Neutrophil (primary cell): ENCODE results near the gene AKNAD1.

ENCODE experiments used
- H3K27ac ChIP-seq: fragments of 200-600 bp; sonication (generic); 2 replicates; pipeline ENCODE4 v1.5.1; 2016; ENCODE audit warnings: mild to moderate bottlenecking, moderate library complexity
- H3K27me3 ChIP-seq: fragments of 200-600 bp; sonication (generic); 2 replicates; pipeline ENCODE4 v1.6.0; 2016; ENCODE audit warnings: mild to moderate bottlenecking
- H3K36me3 ChIP-seq: fragments of 200-600 bp; sonication (generic); 2 replicates; pipeline ENCODE4 v1.5.1; 2017
- H3K4me1 ChIP-seq, 2 experiments: fragments of 200-600 bp in 1 of 2; sonication (generic) in 1 of 2; 1 replicate in 1 of 2; 2 replicates in 1 of 2; pipeline versions ENCODE4 v1.5.1 to v1.6.1; 2013 to 2016; ENCODE audit warnings: low read depth in 1 of 2, low read length in 1 of 2, mild to moderate bottlenecking in 1 of 2, moderate library complexity in 1 of 2; ENCODE audit not compliant: control insufficient read depth in 1 of 2, insufficient read depth in 1 of 2
- H3K4me3 ChIP-seq, 2 experiments: fragments of 200-600 bp in 1 of 2; sonication (generic) in 1 of 2; 1 replicate in 1 of 2; 2 replicates in 1 of 2; pipeline ENCODE4 v1.5.1; 2013 to 2016; ENCODE audit warnings: low read depth in 1 of 2, low read length in 1 of 2, mild to moderate bottlenecking in 1 of 2, moderate library complexity in 1 of 2
- H3K9me3 ChIP-seq: fragments of 200-600 bp; sonication (generic); 2 replicates; pipeline ENCODE4 v1.5.1; 2016
- TF ChIP-seq, protein P1 (sequence below): fragments of 200-600 bp; sonication (generic); IDR thresholded peaks from 2 replicates; pipeline ENCODE4 v1.5.1; 2016; ENCODE audit warnings: antibody characterized with exemption

AKNAD1 gene

DNA sequence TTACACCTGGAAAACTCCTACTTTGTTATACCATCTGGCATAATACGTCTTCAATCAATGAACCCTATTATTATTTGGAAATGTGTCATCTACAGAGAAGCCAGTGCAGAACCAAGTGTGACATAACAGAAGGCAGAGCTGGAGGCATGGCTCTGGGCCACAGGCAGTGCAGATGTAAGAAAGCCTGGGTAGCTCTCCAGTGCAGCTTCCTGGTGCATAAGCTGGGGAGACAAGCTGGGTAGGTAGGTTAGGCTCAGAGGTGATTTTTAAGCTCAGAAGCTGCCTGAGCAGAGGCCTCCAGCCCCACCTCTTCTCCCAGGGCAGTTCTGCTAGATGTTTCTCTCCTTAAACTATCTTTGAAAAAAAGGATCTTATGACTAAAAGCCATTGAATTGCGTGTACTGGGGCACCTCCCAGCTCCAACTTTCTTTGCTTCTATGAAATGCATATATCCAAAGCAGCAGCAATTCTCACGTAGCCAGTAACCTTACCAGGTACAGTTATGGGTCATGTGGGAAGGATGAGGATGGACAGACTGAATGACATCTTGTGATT, 30.7 kb downstream of the AKNAD1 start:
- no peak overlapping the region for H3K4me3 ChIP-seq
- H3K27me3 ChIP-seq, result no peaks in the 10 kb centered on the region
- no peak overlapping the region for H3K27ac ChIP-seq
- no peaks in the 10 kb centered on the region for H3K9me3 ChIP-seq
- peaks cover 3 to 7% of the 10 kb centered on the region in 2 experiments for H3K4me1 ChIP-seq
- TF ChIP-seq, protein P1, sequence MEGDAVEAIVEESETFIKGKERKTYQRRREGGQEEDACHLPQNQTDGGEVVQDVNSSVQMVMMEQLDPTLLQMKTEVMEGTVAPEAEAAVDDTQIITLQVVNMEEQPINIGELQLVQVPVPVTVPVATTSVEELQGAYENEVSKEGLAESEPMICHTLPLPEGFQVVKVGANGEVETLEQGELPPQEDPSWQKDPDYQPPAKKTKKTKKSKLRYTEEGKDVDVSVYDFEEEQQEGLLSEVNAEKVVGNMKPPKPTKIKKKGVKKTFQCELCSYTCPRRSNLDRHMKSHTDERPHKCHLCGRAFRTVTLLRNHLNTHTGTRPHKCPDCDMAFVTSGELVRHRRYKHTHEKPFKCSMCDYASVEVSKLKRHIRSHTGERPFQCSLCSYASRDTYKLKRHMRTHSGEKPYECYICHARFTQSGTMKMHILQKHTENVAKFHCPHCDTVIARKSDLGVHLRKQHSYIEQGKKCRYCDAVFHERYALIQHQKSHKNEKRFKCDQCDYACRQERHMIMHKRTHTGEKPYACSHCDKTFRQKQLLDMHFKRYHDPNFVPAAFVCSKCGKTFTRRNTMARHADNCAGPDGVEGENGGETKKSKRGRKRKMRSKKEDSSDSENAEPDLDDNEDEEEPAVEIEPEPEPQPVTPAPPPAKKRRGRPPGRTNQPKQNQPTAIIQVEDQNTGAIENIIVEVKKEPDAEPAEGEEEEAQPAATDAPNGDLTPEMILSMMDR, result no peak
- H3K36me3 ChIP-seq, result no peaks in the 10 kb centered on the region

GRCh38 chr1:108824051-108824450, 32.8 kb downstream of the AKNAD1 start:
- no peak overlapping the region for H3K27ac ChIP-seq
- H3K4me1 ChIP-seq, result no peaks in the 10 kb centered on the region
- no peaks in the 10 kb centered on the region for H3K27me3 ChIP-seq
- TF ChIP-seq, protein P1, result no peak
- H3K36me3 ChIP-seq, result no peaks in the 10 kb centered on the region
- no peak overlapping the region for H3K4me3 ChIP-seq
- no peaks in the 10 kb centered on the region for H3K9me3 ChIP-seq

DNA sequence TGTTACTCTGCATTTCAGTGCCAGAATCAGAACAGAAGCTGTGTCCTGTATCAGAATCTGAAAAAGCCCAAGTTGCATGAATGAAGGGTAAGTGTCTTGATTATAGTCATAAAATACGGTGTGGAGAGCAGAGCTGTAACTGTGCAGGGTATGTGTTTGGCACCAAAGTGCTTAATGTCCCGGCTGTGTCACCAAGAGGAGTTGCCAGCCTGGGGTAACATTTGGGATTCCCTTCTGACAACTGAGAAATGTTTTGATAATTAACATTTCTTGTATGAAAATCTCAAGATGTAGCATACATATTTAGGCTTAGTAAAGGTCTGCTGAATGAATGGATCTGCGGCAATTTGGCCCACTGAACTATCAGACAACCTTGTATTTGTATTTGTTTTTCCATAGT, 33.3 kb downstream of the AKNAD1 start:
- H3K27ac ChIP-seq, result no peak overlapping the region
- TF ChIP-seq, protein P1, result no peak
- no peaks in the 10 kb centered on the region for H3K4me1 ChIP-seq
- H3K4me3 ChIP-seq, result no peak overlapping the region
- no peaks in the 10 kb centered on the region for H3K9me3 ChIP-seq
- H3K27me3 ChIP-seq, result no peaks in the 10 kb centered on the region
- no peaks in the 10 kb centered on the region for H3K36me3 ChIP-seq

DNA sequence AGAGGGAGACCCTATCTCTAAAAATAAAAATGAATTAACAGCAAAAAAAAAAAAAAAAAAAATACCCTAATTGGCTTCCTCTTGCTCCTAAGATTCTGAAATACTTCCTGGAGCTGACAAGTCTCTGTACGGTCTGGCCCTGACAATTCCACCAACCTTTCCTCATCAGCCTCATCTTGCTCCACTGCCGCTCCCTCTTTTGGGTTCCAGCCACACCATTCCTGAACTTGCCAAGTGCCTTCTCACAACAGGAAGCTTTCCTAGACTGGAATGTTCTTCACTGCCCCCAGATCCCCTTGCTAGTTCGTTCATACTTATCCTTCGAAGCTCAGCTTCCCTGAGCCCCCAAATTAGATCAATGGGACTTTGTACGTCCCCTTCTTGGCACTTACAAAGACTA, 37.0 kb downstream of the AKNAD1 start:
- Histone ChIP-seq H3K4me3 (no peak overlapping the region), H3K36me3 (no peaks in the 10 kb centered on the region), H3K27ac (no peak overlapping the region), H3K4me1 (no peaks in the 10 kb centered on the region), H3K9me3 (no peaks in the 10 kb centered on the region), H3K27me3 (peaks cover 13% of the 10 kb centered on the region)
- TF ChIP-seq, protein P1, result no peak

GRCh38 chr1:108817811-108818210, 39.1 kb downstream of the AKNAD1 start:
- Histone ChIP-seq H3K27ac (no peak overlapping the region), H3K9me3 (no peaks in the 10 kb centered on the region), H3K4me1 (no peaks in the 10 kb centered on the region), H3K27me3 (peaks cover 13% of the 10 kb centered on the region), H3K4me3 (no peak overlapping the region), H3K36me3 (no peaks in the 10 kb centered on the region)
- TF ChIP-seq, protein P1, result no peak

GRCh38 chr1:108817016-108817415, 39.9 kb downstream of the AKNAD1 start:
- TF ChIP-seq, protein P1, result no peak
- Histone ChIP-seq H3K36me3 (peaks cover under 1% of the 10 kb centered on the region), H3K9me3 (no peaks in the 10 kb centered on the region), H3K27me3 (peaks cover 13% of the 10 kb centered on the region), H3K27ac (no peak overlapping the region), H3K4me1 (no peaks in the 10 kb centered on the region), H3K4me3 (no peak overlapping the region)
